Fibroblast of skin of right quadriceps (primary cell): ENCODE data around the gene TLCD3B.

Experiments
- DNase-seq: peaks from one replicate; pipeline ENCODE4 v3.0.0-alpha.2; 2013

The TLCD3B gene, protein sequence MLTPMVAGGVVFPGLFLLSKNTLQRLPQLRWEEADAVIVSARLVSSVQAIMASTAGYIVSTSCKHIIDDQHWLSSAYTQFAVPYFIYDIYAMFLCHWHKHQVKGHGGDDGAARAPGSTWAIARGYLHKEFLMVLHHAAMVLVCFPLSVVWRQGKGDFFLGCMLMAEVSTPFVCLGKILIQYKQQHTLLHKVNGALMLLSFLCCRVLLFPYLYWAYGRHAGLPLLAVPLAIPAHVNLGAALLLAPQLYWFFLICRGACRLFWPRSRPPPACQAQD

DNA sequence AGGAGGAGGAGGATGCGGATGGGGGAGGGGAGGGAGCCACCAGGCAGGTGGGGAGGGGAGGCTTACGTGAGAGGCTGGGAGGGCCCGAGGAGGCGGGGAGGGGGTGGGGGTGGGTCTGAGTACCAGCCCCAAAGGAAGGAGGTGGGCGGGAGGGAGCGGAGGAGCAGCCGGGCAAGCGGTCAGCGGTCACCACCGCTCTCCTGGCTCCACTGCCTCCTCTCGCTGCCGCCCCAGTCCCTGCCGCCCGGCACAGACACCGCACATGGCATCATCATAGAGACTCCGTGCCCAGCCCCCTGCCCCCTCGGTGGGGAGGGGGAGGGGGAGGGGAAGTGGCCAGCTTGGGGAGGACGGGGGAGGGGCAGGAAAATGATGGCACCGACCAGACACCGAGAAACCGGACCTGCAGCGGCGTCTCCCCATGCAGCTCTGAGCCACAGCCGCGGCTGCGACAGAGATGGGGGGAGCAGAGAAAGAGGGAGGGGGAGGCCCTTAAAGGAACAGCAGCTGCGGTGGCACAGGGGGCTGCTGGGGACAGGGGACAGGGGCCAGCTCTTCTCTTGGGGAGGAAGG, at the start of gene TLCD3B:
TLCD3B (minus strand) TSS at position 431 of the 573 bp plus-strand sequence. CDS start 744 bp downstream, outside the sequence.
- DNase-seq = no peak

DNA sequence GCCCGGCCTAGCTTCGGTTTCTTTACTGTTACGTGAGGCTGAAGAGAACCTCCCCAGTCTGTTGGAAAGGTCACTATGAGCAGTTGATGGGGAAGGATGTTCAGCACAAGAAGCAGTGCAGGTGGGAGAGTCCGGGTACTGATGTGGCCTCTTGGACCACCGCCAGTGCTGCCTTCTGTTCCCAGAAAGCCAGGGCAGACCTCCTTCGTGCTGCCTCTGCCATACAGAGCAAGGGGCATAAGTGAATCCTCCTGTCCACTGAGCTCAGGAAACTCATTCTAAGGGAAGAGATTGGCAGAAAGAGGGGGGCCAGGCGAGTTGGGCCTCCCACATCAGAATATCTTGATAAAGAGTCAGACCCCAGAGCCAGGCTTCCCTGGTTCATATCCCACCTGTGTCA, 48.4 kb upstream of the TLCD3B start:
- DNase-seq = no peak

DNA sequence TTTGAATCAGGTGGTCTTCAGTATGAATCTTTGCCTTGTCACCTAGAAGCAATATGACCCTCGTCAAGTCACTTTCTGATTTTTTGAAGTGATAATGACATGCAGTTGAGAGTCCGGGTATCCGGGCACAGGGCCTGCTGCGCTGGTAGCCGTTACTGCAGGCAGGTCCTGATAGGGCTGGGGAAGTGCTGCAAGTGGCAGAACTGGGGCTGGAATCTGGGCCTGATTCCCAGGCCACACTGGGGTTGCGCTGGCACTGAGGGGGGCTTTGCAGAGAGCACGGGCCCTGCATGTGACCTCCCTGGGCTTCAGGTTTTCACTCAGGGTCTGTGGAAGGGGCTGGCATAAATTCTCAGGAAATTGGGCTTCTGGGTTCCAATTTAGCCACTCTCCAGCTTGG, 47.7 kb upstream of the TLCD3B start:
- no peak for DNase-seq

DNA sequence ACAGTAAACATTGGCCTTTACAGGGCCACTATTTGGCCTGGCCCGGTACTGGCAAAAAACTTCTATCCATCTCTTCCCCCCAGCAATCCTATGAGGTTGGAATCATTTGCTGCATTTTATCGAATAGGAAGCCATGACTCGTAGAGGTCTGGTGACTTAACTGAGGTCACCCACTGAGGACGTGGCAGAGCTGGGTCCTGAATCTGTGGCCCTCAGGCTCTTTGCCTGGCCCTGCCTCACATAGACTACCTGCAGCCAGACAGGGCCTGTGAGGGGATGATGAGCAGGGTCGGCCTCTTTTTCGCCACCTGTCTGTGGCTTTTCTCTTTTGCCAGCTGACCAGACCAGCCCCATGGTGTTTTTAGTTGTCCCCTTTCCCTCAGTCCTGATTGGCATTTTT, 46.6 kb upstream of the TLCD3B start:
- no peak for DNase-seq

DNA sequence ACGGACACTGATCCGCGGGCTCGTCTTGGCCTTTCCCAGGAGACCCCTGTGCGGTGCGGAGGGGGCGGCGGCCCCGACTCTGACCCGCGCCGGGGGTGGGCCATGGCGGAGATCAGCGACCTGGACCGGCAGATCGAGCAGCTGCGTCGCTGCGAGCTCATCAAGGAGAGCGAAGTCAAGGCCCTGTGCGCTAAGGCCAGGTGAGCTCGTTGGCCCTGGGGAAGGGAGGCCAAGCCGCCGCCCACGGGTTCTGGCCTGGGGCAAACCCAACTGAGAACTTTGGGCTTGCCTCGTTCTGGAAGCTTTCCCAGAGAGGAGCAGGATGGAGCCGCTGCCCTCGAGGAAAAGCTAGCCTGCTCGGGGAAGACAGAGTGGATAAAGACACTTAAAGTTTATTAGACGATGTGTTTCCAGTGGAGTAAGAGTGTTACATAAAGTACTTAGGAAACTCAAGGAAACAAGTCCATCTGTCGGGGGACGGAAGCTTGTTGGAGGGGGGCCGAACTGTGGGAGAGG, 45.3 kb upstream of the TLCD3B start:
- DNase-seq = no peak

DNA sequence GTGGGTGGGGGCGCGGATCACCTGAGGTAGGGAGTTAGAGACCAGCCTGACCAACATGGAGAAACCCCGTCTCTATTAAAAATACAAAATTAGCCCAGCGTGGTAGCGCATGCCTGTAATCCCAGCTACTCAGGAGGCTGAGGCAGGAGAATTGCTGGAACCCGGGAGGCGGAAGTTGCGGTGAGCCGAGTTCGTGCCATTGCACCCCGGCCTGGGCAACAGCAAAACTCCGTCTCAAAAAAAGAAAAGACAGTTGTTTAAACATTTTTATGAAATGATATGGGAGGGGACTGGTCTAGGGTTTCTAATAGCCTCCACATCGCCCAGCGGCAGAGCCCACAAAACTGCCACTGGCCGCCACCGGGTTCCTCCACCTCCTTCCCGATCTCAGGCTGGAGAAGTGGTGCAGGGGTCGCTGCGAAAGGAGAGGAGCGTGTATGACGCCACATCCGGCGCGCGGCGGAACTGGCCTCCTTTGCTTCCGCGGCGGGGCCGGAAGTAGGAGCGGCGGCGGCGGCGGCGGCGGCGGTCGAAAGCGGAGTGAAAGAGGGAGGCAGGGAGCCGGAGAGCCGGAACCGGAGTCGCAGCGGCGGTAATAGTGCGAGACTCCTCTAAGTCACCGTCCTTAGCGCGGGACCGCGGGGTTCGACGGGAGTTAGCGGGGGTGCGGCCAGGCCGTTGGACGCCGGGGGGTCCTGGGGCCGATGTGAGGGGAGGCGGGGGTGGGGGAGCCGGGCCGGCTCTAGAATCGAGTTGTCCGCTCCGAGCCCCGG, 44.6 kb upstream of the TLCD3B start, which contains the start of gene PPP4C:
PPP4C (plus strand) TSS at position 492 of the 773 bp plus-strand sequence. CDS start 384 bp downstream, outside the sequence.
- peak; percentile 86 for DNase-seq

DNA sequence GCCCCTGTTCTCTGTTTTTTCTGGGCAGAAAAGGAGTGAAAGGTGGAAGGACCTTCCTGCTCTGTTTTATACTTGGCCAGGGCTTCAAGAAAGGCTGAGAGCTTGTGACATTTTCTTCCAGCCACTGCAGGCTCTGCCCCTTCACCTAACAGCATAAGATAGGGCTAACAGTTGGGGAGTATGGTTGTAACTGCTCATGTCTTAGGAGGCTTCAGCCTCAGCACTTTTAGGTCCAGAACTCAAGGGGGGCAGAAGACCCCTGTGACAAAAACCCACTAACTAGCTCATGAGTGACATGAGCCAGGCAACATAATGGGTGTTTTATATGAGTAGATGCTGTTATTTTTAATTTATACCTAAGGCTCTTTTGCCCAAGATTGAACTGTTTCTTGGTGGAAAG, 39.4 kb upstream of the TLCD3B start:
- DNase-seq = no peak

DNA sequence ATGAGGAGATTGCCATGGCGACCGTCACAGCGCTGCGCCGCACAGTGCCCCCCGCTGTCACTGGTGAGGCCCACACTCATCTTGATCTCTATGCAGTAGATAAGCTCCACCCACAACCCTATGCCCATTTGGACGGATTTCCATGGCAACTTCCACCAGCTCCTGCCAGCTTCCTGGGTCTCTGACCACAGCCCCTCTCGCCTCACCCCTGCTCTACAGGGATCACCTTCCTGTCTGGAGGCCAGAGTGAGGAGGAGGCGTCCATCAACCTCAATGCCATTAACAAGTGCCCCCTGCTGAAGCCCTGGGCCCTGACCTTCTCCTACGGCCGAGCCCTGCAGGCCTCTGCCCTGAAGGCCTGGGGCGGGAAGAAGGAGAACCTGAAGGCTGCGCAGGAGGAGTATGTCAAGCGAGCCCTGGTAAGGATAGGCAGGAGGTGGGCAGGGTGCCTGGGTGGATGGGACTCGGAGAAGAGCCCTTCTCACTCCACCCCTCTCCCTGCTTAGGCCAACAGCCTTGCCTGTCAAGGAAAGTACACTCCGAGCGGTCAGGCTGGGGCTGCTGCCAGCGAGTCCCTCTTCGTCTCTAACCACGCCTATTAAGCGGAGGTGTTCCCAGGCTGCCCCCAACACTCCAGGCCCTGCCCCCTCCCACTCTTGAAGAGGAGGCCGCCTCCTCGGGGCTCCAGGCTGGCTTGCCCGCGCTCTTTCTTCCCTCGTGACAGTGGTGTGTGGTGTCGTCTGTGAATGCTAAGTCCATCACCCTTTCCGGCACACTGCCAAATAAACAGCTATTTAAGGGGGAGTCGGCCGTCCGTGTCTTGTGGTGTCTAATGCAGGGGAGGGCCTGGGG, 38.8 kb upstream of the TLCD3B start:
- no peak for DNase-seq

DNA sequence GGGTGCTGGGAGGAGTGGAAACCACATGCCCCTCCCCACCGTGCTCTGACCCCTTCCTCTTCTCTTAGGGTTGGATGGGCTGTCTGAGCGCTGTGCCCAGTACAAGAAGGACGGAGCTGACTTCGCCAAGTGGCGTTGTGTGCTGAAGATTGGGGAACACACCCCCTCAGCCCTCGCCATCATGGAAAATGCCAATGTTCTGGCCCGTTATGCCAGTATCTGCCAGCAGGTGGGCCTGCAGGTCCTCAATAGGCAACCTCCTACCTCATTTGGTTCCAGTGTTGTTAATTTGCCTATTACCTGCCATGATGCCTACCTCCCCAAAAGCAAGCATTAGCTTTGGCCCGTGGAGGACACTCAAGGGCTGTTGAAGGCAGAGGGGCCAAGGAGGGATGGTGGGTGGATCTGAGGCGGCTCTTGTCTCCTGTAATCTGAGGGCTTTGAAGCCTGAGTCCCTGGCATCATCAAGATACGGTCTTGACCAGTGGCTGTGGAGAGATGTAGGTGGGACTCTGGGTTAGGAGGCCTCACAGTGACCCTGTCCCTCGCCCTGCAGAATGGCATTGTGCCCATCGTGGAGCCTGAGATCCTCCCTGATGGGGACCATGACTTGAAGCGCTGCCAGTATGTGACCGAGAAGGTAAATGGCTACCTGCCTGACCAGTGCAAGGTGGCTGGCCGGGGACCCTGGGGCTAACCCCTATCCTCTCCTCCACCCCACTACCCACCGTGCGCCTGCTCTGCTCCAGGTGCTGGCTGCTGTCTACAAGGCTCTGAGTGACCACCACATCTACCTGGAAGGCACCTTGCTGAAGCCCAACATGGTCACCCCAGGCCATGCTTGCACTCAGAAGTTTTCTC, 37.9 kb upstream of the TLCD3B start:
- DNase-seq = no peak

DNA sequence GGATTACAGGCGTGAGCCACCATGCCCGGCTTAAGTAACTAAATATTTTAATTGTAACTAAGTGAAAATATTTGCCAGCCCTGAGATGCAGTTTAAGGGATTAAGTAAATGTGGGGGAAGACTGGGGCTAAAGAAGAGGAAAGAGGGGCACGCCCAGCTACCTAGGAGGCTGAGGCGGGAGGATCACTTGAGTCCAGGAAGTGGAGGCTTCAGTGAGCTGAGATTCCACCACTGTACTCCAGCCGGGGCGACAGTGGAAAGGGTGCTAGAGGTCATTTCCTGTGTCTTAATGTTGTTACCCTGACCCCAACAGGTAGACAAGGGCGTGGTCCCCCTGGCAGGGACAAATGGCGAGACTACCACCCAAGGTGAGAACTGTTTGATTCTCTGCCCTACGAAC, 37.3 kb upstream of the TLCD3B start:
- no peak for DNase-seq

DNA sequence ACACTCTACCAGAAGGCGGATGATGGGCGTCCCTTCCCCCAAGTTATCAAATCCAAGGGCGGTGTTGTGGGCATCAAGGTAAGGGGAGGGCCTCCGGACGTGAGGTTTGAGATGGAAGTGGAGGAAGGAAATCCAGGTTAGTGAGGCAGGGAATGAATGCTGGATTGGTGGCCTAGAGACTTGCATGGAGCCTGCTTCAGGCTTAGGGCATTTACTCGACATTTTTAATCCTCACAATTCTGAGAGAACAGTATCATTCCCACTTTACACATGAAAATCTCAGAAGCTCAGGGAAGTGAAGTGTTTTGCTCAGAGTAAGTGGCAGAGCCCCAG, 36.5 kb upstream of the TLCD3B start:
- no peak for DNase-seq

DNA sequence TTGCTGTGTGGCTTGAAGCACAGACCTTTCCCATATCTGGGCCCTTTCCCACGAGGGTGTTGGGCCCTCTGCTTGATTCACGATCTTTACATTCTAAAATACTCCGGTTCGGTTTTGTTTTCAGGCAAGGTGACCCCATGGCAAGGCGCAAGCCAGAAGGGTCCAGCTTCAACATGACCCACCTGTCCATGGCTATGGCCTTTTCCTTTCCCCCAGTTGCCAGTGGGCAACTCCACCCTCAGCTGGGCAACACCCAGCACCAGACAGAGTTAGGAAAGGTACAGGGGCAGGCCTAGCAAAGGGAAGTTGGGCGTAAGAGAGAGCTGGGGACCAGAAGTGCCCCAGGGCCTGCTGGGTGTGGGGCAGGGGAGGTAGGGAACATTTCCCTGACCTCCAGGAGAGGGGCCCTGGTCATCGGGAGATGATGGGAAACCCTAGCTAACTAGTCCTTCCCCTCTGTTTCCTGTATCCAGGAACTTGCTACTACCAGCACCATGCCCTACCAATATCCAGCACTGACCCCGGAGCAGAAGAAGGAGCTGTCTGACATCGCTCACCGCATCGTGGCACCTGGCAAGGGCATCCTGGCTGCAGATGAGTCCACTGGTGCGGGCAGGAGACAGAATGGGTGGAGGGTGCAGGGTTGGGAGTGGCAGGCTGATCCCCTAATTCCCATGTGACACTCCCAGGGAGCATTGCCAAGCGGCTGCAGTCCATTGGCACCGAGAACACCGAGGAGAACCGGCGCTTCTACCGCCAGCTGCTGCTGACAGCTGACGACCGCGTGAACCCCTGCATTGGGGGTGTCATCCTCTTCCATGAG, 35.9 kb upstream of the TLCD3B start:
- DNase-seq = no peak

DNA sequence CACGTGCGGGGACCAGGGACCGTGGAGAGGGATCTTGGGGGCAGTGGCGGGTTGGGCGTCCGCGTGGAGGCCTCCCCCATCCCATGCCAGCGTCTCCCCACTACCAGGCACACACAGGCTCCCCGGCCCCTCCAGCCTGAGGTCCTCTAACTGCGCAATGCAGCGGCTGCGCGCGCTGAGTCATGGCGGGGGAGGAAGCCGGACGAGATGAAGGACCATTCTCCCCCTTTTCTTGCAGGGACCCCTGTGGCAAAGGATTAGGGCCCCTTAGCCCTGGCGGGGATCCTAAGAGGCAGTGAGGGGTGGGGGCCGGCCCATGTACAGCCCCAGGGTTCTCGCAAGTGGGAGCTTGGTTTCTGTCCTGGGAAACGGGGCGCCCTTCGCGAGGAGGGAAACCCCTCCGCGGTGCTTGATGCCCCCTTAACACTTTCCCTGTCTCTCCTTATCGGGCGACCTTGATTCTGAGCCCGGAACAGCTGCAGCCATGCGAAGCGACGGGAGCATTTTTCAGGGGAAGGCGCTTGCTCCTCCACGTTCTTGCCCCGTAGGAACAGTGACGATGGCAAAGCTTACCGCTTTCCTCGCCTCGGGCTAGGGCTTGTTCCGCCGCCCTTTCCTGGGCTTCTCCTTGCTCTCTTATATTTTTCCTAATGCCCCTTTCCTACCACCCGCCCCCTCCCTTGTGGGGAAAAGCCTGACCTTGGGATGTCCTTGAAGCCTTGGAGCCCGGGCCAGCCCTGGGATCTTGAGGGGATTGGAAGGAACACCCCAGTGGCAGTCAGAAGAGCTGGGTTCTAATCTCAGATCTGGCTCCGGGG, 35.1 kb upstream of the TLCD3B start:
- DNase-seq = peak; percentile 62

DNA sequence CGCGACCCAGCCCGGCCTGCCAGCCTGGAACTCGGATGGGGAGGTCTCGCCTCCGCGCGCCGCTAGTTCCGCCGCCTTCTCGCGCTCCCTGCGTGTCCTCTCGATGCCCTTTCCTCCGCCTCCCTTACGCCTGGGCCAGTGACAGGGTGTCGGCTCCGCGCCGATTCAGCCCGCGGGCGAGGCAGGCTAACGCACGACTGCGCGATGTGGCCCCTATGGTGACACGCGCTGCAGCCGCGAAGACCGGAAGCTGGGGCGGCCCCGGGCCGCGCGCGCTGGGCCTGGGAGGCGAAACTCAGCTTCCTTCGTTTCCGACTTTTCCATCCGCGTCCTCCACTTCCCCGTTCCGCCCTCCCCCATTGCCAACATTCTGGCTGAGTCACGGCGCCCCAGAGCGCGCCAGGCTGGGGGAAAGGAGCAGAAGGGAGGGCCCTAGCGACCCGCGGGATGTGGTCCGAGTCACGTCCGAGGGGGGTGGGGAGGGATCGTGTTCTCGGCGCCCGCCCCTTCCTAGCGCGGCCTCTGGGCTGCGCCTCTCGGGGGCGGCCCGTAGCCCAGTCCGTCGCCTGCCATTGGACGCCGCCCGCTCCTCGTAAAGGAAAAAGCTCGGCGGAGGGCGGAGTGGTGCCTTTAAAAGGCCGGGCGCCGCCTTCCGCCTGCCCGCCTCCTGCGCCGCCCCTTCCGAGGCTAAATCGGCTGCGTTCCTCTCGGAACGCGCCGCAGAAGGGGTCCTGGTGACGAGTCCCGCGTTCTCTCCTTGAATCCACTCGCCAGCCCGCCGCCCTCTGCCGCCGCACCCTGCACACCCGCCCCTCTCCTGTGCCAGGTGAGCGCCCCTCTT, 34.3 kb upstream of the TLCD3B start, which contains the start of gene ALDOA:
ALDOA (plus strand) TSS at position 659 of the 841 bp plus-strand sequence. CDS start 1,138 bp downstream, outside the sequence.
- peak; percentile 100 for DNase-seq

DNA sequence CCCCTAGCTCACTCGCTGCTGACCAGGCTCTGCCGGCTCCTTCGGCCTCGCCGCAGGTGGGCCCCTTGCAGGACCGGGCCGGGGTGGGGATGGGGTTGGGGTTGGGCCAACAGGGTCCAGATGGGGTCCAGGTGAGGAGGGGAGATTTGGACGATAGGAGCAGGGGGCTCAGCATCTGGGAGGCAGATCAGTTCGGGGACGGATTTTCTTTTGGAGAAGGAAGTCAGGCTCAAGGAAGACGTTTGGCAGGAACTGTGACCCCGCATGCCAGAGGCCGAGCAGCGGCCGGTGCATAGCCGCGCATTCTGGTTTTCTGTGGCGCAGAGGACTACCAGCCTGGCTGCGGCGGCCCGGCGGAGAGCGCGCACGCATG, 33.6 kb upstream of the TLCD3B start:
- DNase-seq = no peak

DNA sequence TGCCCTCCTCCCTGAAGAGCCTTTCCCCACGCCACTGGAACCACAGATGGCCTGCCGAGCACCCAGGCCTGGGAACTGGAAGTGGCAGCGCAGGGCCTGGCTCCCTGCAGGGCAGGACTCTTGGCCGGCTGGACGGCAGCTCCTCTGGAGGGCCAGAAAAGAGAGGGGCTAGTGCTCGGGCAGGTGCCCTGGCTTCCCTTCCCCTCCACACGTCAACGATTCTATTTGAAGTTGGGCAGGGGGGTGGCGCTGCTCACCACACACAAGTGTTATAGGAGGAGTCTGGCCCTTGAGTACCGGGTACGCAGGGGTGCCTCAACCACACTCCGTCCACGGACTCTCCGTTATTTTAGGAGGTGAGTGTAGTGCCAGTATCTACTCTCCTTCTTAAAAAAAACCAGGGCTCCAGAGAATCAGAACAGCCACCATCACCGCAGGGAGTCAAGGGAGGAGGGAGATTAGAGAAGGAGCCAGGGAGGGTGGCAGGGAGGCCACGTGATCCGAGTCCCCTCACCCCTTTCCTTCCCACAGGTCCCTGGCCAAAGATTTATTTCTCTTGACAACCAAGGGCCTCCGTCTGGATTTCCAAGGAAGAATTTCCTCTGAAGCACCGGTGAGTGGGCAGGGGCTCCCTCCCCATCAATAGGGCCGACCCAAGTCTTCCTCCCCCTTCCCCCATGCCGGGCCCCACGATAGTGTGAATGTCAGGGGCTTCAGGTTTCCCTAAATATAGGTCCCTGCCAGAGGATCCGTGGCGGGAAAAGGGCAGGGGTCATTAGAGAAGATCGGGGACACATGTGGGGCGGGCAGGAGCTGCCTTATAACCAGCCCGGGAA, 33.0 kb upstream of the TLCD3B start:
- peak; percentile 56 for DNase-seq

DNA sequence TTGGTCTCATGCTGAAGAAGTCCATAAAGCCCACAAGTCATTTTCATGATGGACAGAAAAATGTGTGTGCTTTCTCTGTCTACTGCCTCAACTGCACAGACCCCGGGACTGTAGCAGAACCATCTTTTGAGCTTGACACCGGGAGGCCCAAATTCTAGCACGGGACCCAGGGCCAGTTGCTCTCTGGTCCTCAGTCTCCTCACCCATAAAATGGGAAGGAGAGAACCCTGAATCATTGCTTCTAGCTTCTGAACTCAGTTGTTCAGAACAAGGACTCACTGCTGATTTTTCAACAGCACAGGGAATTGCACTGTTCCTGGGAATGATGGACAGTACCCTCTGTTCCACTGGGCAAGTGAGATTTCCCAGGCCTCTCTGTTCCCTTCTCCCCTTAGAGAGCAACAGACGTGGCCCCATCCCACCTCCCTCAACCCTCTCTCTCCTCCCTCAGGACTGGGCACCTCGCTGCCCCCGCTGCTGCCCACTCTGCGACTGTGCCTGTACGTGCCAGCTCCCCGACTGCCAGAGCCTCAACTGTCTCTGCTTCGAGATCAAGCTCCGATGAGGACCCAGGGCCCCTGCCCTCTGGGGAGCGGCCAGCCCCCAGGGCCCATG, 32.3 kb upstream of the TLCD3B start:
- no peak for DNase-seq
